NT2/D1 (cell line): ENCODE measurements around the gene FMR1NB.

Source experiments
- DNase-seq: peaks from one replicate; pipeline ENCODE4 v3.0.0-alpha.2; 2011; ENCODE audit warnings: low read depth, low spot score
- H3K27me3 ChIP-seq: 2 replicates; pipeline ENCODE4 v1.6.0; 2011; ENCODE audit warnings: mild to moderate bottlenecking; ENCODE audit not compliant: insufficient read length, insufficient read depth
- H3K36me3 ChIP-seq: 2 replicates; pipeline ENCODE4 v1.6.1; 2011; ENCODE audit warnings: mild to moderate bottlenecking, low read length, mixed read lengths; ENCODE audit not compliant: insufficient read depth, insufficient read length
- H3K4me1 ChIP-seq: 2 replicates; pipeline ENCODE4 v1.5.1; 2011; ENCODE audit not compliant: insufficient read depth, insufficient read length
- H3K4me3 ChIP-seq: 2 replicates; pipeline ENCODE4 v1.5.1; 2011; ENCODE audit warnings: low read depth; ENCODE audit not compliant: insufficient read length
- H3K9ac ChIP-seq: 2 replicates; pipeline ENCODE4 v1.6.0; 2011; ENCODE audit warnings: low read depth; ENCODE audit not compliant: insufficient read length
- H3K9me3 ChIP-seq: 2 replicates; pipeline ENCODE4 v1.5.1; 2011; ENCODE audit warnings: mild to moderate bottlenecking, low read length; ENCODE audit not compliant: insufficient read depth
- SUZ12 ChIP-seq: IDR thresholded peaks from 2 replicates; pipeline ENCODE4 v1.6.1; 2011; ENCODE audit not compliant: insufficient read length, insufficient read depth; ENCODE audit errors: extremely low read depth
- YY1 ChIP-seq: IDR thresholded peaks from 2 replicates; pipeline ENCODE4 v1.6.1; 2011; ENCODE audit not compliant: insufficient read length, insufficient read depth
- ZNF274 ChIP-seq: IDR thresholded peaks from 2 replicates; pipeline ENCODE4 v1.6.1; 2011; ENCODE audit warnings: mild to moderate bottlenecking, low read depth, low read length

Gene FMR1NB

DNA sequence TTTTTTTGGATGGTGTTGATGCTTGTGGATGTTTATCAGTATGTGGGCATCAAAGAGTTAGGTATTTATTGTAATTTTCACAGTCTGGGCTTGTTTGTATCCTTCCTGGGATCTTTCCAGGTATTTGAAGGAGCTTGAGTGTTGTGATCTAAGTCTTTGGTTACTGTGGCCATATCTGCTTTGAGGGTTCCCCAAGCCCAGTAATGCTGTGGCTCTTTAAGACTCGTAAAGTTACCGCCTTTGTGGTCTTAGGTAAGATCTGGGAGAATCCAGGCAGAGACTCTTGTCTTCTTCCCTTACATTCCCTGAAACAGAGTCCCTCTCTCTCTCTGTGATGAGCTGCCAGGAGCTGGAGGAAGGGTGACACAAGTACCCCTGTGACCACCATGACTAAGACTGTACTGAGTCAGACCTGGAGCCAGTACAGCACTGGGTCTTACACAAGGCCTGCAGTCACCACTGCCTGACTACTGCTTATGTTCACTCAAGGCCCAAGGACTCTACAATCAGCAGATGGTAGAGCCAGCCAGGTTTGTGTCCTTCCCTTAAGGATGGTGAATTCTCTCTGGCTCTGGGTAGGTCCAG, 62.2 kb downstream of the FMR1NB start:
- Histone ChIP-seq H3K9me3 (no peaks in the 10 kb centered on the region), H3K4me3 (no peak overlapping the region), H3K9ac (no peak overlapping the region), H3K36me3 (no peaks in the 10 kb centered on the region), H3K4me1 (no peaks in the 10 kb centered on the region), H3K27me3 (no peaks in the 10 kb centered on the region)
- DNase-seq: no peak
- TF ChIP-seq SUZ12 (no peak), ZNF274 (no peak), YY1 (no peak)

GRCh38 chrX:148047200-148047599, 66.1 kb downstream of the FMR1NB start:
- H3K4me3 ChIP-seq: no peak overlapping the region
- TF ChIP-seq ZNF274: no peak
- TF ChIP-seq YY1: no peak
- TF ChIP-seq SUZ12: no peak
- H3K4me1 ChIP-seq: no peaks in the 10 kb centered on the region
- no peaks in the 10 kb centered on the region for H3K27me3 ChIP-seq
- DNase-seq: no peak
- H3K36me3 ChIP-seq: no peaks in the 10 kb centered on the region
- no peaks in the 10 kb centered on the region for H3K9me3 ChIP-seq
- H3K9ac ChIP-seq: no peak overlapping the region

DNA sequence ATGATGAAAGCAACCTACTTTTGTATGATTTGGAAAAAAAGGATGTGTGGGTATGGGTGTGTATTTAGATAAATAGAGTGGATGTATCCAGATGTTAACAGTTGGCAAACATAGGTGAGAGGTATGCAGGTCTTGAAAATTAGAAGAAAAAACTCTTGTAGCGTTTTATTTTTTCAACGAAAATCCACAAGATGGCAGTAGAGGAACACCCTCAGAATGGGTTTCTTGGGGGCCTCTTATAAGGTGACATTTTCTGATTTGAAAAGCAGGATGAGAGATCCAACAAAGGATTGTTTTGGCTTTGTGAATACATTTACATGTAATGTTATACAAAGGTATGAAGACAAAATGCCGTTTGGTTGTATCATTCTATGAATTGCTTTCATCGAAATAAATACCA, 68.3 kb downstream of the FMR1NB start:
- DNase-seq: peak; percentile 5
- H3K9me3 ChIP-seq: no peaks in the 10 kb centered on the region
- no peak for TF ChIP-seq YY1
- TF ChIP-seq ZNF274: no peak
- TF ChIP-seq SUZ12: no peak
- H3K4me3 ChIP-seq: no peak overlapping the region
- no peaks in the 10 kb centered on the region for H3K27me3 ChIP-seq
- H3K36me3 ChIP-seq: no peaks in the 10 kb centered on the region
- no peaks in the 10 kb centered on the region for H3K4me1 ChIP-seq
- no peak overlapping the region for H3K9ac ChIP-seq

GRCh38 chrX:148051973-148052372, 70.8 kb downstream of the FMR1NB start:
- TF ChIP-seq ZNF274 (no peak), YY1 (no peak), SUZ12 (no peak)
- Histone ChIP-seq H3K9me3 (no peaks in the 10 kb centered on the region), H3K27me3 (no peaks in the 10 kb centered on the region), H3K4me3 (no peak overlapping the region), H3K9ac (no peak overlapping the region), H3K4me1 (no peaks in the 10 kb centered on the region), H3K36me3 (no peaks in the 10 kb centered on the region)
- DNase-seq: no peak

DNA sequence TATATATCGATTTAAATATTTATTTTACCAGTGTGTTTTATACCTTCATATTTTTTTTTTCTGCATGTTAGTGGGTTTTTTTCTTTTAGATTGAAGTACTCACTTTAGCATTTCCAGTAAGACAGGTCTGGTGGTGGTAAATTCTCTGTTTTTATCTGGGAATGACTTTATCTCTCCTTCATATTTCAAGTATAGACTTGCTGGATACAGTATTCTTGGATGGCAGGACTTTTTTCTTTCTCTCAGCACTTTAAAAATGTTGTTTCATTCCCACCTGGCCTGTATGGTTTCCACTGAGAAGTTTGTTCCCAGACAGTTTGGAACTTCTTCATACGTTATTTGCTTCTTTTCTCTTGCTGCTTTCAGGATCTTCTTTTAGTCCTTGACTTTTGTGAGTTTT, 86.1 kb downstream of the FMR1NB start:
- Histone ChIP-seq H3K9ac (no peak overlapping the region), H3K9me3 (no peaks in the 10 kb centered on the region), H3K36me3 (no peaks in the 10 kb centered on the region), H3K4me3 (no peak overlapping the region), H3K4me1 (no peaks in the 10 kb centered on the region), H3K27me3 (no peaks in the 10 kb centered on the region)
- no peak for DNase-seq
- no peak for TF ChIP-seq ZNF274
- TF ChIP-seq YY1: no peak
- no peak for TF ChIP-seq SUZ12

DNA sequence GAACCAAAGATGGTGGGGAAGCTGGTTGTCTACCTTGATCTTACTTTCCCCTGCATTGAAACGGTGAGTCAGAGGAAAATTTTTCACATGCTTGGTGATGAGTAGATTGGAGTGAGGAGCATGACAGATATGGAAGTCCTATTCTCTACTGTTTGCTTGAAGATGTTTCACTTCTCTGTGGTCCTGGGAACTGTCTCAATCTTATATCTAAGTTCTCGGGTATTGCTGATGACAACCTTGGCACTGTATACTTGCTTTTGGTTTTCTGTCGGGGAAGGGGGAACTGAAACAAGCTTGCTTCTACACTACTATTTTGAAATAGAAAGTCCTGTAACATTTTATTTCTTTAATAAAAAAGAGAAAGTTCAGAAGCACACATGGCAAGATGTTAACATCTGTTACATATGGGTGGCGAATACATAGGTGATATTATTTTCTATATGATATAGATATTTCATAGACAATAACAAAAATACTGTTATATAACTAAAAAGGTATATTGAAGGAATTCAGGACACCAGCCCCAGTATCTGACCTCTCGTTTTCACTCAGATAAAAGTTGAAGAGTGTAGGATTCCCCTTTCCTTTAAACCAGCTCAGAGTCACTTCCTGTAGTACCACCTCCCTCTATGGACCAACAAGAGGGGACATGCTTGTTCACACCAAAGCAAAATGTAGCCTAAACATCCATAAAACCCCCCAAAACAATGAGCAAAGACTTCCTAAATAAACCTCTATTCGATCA, 88.8 kb downstream of the FMR1NB start:
- Histone ChIP-seq H3K4me3 (no peak overlapping the region), H3K36me3 (no peaks in the 10 kb centered on the region), H3K9me3 (no peaks in the 10 kb centered on the region), H3K4me1 (no peaks in the 10 kb centered on the region), H3K27me3 (no peaks in the 10 kb centered on the region), H3K9ac (no peak overlapping the region)
- no peak for DNase-seq
- TF ChIP-seq SUZ12: no peak
- TF ChIP-seq YY1: no peak
- no peak for TF ChIP-seq ZNF274

DNA sequence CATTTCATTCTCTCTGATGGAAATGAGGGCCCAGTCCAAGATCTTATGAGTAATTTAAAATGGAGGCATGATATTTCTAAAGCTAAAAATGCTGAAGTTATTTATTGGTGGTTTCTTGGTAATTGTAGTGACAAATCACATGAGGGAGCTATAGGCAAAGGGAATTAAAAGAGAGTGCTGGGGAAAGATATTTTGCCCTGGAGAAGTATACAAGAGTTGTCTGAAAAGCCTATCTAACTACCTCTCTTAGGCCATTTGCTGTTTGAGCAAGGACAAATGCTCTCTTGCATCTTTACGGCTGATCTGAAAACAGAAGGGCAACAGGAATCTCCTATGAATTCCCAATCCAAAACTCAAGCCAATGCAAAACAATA, 89.4 kb downstream of the FMR1NB start:
- no peak overlapping the region for H3K9ac ChIP-seq
- no peaks in the 10 kb centered on the region for H3K9me3 ChIP-seq
- no peaks in the 10 kb centered on the region for H3K27me3 ChIP-seq
- TF ChIP-seq YY1 (no peak), SUZ12 (no peak), ZNF274 (no peak)
- no peak for DNase-seq
- no peaks in the 10 kb centered on the region for H3K36me3 ChIP-seq
- no peaks in the 10 kb centered on the region for H3K4me1 ChIP-seq
- no peak overlapping the region for H3K4me3 ChIP-seq
